ENCODE results near the gene RGS9. TPM values are rescaled to one million over a fixed set of nuclear protein-coding genes. Genes with fewer than 3 reads are reported as not detected.

The RGS9 gene
- total and polyA plus RNA-seq, 4 donors = 2.1 to 10.6 (median 3.3) TPM

GRCh38 chr17:65249774-65250173 lies 112.6 kb downstream of the RGS9 start:
- 94% methylated on average over 2 of the region's 2 CpGs for WGBS, 2 donors
- no peak overlapping the region for H3K9ac ChIP-seq (ENCODE audit: insufficient read depth in 1 of 2, low read length in 2 of 2)
- no peak for TF ChIP-seq CTCF (IDR thresholded peaks at IDR 0.05; ENCODE audit: control extremely low read depth, extremely low read depth)
- no peaks in the 10 kb centered on the region for H3K36me3 ChIP-seq (ENCODE audit: control insufficient read depth in 4 of 4, insufficient read depth in 4 of 4, low read length in 4 of 4)
- ATAC-seq (ENCODE audit: insufficient read depth, low FRiP score) = no peak
- peaks cover 0 to 5% (median 0%) of the 10 kb centered on the region in 3 donors for H3K27me3 ChIP-seq (ENCODE audit: control insufficient read depth in 3 of 3, insufficient read depth in 3 of 3, low read length in 2 of 3)
- H3K9me3 ChIP-seq (ENCODE audit: control insufficient read depth in 4 of 4, insufficient read depth in 3 of 4, low read length in 3 of 4) = no peaks in the 10 kb centered on the region
- H3K4me1 ChIP-seq (ENCODE audit: control insufficient read depth in 5 of 5, insufficient read depth in 5 of 5, low read length in 5 of 5) = peaks cover 0 to 2% (median 0%) of the 10 kb centered on the region in 5 donors
- H3K27ac ChIP-seq (ENCODE audit: low read depth in 1 of 2, low read length in 1 of 2) = no peak overlapping the region
- no peak overlapping the region for H3K4me3 ChIP-seq
- no peak for DNase-seq

GRCh38 chr17:65254166-65254565 lies 117.0 kb downstream of the RGS9 start:
- Histone ChIP-seq H3K27ac (ENCODE audit: low read depth in 1 of 2, low read length in 1 of 2) (no peak overlapping the region), H3K4me3 (no peak overlapping the region), H3K9ac (ENCODE audit: insufficient read depth in 1 of 2, low read length in 2 of 2) (no peak overlapping the region), H3K4me1 (ENCODE audit: control insufficient read depth in 5 of 5, insufficient read depth in 5 of 5, low read length in 5 of 5) (no peaks in the 10 kb centered on the region), H3K9me3 (ENCODE audit: control insufficient read depth in 4 of 4, insufficient read depth in 3 of 4, low read length in 3 of 4) (peaks cover 0 to 2% (median 0%) of the 10 kb centered on the region in 4 donors), H3K36me3 (ENCODE audit: control insufficient read depth in 4 of 4, insufficient read depth in 4 of 4, low read length in 4 of 4) (no peaks in the 10 kb centered on the region), H3K27me3 (ENCODE audit: control insufficient read depth in 3 of 3, insufficient read depth in 3 of 3, low read length in 2 of 3) (peaks cover 0 to 5% (median 0%) of the 10 kb centered on the region in 3 donors)
- DNase-seq (peak in 1 of 3 donors; percentile 33), ATAC-seq (ENCODE audit: insufficient read depth, low FRiP score) (no peak)
- 52 to 57% methylated on average over 1 of the region's 1 CpG for WGBS, 2 donors
- TF ChIP-seq CTCF (IDR thresholded peaks at IDR 0.05; ENCODE audit: control extremely low read depth, extremely low read depth) = no peak

- Histone ChIP-seq H3K27ac (ENCODE audit: low read depth in 1 of 2, low read length in 1 of 2) (no peak overlapping the region), H3K4me3 (no peak overlapping the region), H3K9me3 (ENCODE audit: control insufficient read depth in 4 of 4, insufficient read depth in 3 of 4, low read length in 3 of 4) (peaks cover 0 to 2% (median 0%) of the 10 kb centered on the region in 4 donors), H3K4me1 (ENCODE audit: control insufficient read depth in 5 of 5, insufficient read depth in 5 of 5, low read length in 5 of 5) (peaks cover 0 to 3% (median 0%) of the 10 kb centered on the region in 5 donors), H3K27me3 (ENCODE audit: control insufficient read depth in 3 of 3, insufficient read depth in 3 of 3, low read length in 2 of 3) (no peaks in the 10 kb centered on the region), H3K36me3 (ENCODE audit: control insufficient read depth in 4 of 4, insufficient read depth in 4 of 4, low read length in 4 of 4) (no peaks in the 10 kb centered on the region), H3K9ac (ENCODE audit: insufficient read depth in 1 of 2, low read length in 2 of 2) (no peak overlapping the region)
- DNase-seq (no peak), ATAC-seq (ENCODE audit: insufficient read depth, low FRiP score) (no peak)
- WGBS, 2 donors = 70 to 76% methylated on average over 5 of the region's 5 CpGs
- TF ChIP-seq CTCF (IDR thresholded peaks at IDR 0.05; ENCODE audit: control extremely low read depth, extremely low read depth) = no peak
Measured at GRCh38 chr17:65259281-65259680, 122.1 kb downstream of the RGS9 start.

Data from lung (tissue), 12 donors.